ENCODE data around the gene YIPF2.

The YIPF2 gene

DNA sequence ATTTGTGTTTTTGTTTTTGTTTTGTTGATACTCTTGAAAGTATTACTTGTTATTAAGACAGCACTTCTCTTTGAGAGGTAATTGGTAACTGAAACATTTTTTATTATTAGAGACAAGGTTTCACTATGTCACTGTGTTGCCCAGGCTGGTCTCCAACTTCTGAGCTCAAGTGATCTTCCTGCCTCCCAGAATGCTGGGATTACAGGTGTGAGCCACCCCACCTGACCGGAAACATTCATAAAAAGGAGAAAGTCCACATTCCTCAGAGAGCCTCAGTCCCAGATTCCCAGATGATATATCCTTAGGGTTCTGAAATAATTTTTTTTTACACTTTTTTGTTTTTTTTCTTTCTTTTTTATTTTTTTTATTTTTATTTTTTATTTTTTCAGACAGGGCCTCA lies 54.4 kb downstream of the YIPF2 start:
- DNase-seq (ENCODE audit: low read depth) = no peak

DNA sequence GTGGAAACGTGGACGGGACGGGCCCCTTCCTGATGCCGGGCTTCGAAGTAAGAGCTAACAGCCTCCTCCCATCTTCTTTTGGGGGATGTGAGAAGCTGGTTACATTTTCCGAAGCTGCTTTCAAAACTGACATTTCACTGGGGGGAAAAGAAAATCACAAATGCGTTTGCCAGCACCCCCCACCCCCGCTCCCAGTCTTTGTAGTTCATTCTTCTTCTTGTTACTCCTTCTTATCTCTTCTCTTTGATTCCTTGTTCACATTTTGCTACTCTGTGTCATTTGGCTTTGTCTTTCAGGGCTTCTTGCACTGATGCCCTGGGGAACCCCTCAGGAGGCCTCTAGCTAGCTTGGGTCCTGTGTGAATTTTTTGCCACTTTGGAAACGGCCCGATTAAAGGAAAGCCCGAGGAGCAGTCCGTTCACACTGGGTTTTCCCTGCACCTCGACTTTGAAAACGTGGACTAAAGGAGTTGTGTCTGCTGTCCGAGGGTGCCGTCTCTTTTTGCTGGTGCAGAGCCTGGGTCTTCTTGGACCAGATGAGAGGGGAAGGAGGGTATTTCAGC lies 55.8 kb downstream of the YIPF2 start:
- DNase-seq (ENCODE audit: low read depth) = peak; percentile 23
